GM08714 (cell line): ENCODE results near the gene EXT2.

Experiments
- H3K4me3 ChIP-seq: fragments of 200-500 bp; sonication (Bioruptor generic); 2 replicates; pipeline ENCODE4 v1.5.1; 2014; ENCODE audit warnings: mild to moderate bottlenecking, low read length, inconsistent platforms
- ZNF274 ChIP-seq: IDR thresholded peaks from 2 replicates; pipeline ENCODE4 v1.6.1; 2012; ENCODE audit warnings: mild to moderate bottlenecking, low read depth, low read length

EXT2 gene

GRCh38 chr11:44256673-44257291 is 161.3 kb downstream of the EXT2 start:
- no peak for TF ChIP-seq ZNF274

GRCh38 chr11:44257338-44258189 is 162.1 kb downstream of the EXT2 start:
- no peak for TF ChIP-seq ZNF274
- H3K4me3 ChIP-seq: no peak overlapping the region

More at GRCh38 chr11:44256673-44257291, 161.3 kb downstream of the EXT2 start:
- H3K4me3 ChIP-seq: no peak overlapping the region

DNA sequence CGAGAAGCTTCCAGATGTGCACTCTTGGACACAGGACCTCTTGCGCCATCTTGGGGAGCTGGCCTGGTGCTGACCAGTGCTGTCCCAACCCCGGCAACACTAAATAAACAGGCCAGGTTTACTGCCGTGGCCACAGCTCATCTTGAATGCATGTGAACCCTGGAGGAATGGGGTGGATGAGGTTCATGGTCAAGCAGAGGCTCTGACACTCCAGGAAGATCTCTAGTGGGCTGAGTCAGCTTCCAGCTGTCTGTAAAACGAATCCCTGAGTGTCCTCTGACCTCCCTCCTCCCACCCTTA is 162.7 kb downstream of the EXT2 start:
- TF ChIP-seq ZNF274: no peak

DNA sequence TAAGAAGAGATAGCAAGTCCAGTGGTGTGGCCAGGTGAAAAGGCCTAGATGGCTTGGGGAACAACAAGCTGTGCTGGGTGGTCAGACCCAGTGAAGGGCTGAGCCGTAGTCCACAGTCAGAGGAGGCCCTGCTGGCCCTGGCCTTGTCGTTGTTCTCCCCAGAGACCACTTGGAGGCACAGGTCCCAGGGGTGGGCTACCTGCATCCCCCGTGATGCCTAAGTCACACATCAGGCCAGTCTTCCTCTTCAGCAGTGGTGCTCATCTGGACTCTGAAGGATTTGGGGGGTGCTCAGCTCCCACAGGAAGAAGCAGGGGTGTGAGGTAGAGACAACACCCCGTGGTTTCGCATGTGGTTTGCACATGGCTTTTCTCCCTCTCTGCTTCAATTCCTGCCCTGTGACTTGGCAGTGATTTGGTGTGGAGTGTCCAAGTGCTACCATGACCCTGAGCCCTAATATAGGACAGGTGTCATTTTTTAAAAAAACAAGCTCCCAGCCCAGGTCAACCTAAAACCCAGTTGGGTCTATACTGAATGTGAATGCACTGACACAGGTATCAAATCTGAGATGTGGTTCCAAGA is 163.5 kb downstream of the EXT2 start:
- TF ChIP-seq ZNF274: no peak
- no peak overlapping the region for H3K4me3 ChIP-seq

More for the DNA sequence above, 162.7 kb downstream of the EXT2 start:
- H3K4me3 ChIP-seq: no peak overlapping the region

- H3K4me3 ChIP-seq: no peak overlapping the region
- TF ChIP-seq ZNF274: no peak
Measured at GRCh38 chr11:44260081-44260480, 164.6 kb downstream of the EXT2 start.

- no peak for TF ChIP-seq ZNF274
- no peak overlapping the region for H3K4me3 ChIP-seq
Measured at GRCh38 chr11:44261800-44262591, 166.5 kb downstream of the EXT2 start.

DNA sequence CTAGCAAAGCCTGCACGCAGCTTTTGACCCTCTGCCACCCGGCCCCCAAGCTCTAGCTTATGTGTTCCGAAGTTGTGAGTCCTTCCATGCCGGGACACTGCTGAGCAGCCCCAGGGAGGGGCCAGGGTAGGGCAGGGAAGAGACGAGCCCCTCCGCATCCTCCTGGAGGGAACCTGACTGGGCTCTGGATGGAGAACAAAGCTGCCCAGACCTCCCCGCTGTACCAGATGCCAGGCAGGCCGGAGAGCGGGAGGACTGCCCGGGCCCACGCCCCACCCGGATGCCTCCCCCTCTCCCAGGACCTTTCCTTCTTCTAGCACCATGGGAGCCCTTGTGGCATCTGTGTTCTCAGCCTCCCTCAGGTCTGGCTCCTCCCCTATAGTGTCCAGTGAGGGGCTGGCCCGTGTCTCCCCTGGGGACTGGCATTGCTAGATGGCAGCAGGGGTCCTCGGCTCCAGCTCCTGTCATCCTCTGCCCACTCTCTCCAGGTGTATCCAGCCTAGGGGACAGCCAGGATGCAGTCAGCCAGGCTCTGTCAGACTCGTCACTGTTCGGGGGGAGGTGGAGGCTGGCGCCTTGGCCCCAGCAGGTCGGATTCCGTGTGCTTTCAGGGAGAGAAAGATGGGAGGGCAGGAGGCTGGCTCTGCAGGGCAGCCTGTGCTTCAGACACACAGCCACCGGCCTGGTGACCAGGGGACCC is 168.4 kb downstream of the EXT2 start:
- TF ChIP-seq ZNF274: no peak
- H3K4me3 ChIP-seq: no peak overlapping the region

GRCh38 chr11:44264438-44264749 is 168.9 kb downstream of the EXT2 start:
- H3K4me3 ChIP-seq: no peak overlapping the region
- no peak for TF ChIP-seq ZNF274

GRCh38 chr11:44264761-44265160 is 169.3 kb downstream of the EXT2 start:
- no peak for TF ChIP-seq ZNF274
- no peak overlapping the region for H3K4me3 ChIP-seq

DNA sequence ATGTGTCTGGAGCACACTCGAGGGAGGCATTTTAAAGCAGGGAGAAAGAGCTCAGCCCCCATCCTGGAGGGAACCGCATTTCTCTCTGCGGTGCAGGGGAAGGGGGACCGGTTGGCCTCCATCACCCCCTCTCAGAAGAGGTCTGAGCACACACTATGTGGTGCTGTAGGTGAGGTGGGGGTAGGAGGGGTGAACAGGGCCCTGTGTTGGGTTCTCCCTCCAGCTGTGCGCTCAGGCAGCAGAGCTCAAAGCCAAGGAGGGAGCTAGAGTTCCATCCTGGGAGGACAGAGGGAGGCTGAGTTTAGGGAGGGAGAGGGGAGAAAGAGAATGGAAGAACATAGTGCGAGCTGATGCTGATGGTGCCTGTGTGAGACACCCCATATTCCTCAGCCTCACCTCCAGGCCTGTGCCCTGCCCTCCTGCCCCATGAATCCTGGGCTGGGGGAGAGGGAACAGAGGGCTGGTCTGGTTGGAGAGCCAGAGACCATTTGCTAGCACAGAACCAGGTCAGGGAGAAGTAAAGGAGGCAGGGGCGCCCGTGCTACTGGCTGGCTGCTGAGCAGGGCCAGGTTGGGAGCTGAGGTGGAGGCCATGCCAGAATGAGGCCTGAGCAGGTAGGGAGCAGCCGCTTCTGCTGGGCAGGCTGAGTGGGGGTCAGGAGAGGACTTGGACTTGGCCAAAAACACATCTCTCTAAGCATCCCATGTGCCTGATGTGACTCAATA is 170.7 kb downstream of the EXT2 start:
- no peak overlapping the region for H3K4me3 ChIP-seq
- TF ChIP-seq ZNF274: no peak

DNA sequence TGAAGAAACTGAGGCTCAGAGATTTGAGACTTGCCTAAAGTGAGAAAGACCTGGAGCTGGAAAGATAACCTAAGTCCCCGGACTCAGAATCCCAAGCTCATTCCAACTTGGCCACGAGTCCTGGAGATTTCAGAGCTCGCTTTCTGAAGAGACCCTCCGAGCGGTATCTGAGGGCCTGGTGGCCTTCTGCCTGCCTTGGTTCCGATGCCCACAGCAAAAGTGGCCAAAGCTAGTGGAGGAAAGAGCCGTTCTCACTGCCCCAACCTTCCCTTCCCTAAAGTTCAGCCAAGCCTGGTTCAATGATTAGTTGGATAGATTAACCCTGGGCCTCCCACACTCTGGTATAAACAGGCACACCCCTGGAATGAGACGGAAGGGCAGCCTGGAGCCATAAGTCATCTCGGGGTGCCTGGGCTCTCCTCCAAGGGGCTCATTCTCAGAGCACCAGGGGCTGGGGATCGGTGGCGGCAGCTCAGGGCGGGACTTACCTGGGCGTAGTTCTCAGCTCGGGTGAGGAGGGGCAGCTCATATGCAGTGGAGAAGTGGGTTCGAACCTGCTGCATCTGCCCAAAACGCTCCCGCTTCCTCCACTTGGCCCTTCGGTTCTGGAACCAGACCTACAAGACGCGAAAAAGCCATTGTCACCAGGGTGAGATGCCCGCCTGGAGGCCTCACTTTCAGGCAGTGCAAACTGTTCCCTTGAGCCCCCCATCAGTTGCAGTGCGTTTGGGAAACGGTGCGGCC is 171.7 kb downstream of the EXT2 start:
- no peak overlapping the region for H3K4me3 ChIP-seq
- TF ChIP-seq ZNF274: no peak

DNA sequence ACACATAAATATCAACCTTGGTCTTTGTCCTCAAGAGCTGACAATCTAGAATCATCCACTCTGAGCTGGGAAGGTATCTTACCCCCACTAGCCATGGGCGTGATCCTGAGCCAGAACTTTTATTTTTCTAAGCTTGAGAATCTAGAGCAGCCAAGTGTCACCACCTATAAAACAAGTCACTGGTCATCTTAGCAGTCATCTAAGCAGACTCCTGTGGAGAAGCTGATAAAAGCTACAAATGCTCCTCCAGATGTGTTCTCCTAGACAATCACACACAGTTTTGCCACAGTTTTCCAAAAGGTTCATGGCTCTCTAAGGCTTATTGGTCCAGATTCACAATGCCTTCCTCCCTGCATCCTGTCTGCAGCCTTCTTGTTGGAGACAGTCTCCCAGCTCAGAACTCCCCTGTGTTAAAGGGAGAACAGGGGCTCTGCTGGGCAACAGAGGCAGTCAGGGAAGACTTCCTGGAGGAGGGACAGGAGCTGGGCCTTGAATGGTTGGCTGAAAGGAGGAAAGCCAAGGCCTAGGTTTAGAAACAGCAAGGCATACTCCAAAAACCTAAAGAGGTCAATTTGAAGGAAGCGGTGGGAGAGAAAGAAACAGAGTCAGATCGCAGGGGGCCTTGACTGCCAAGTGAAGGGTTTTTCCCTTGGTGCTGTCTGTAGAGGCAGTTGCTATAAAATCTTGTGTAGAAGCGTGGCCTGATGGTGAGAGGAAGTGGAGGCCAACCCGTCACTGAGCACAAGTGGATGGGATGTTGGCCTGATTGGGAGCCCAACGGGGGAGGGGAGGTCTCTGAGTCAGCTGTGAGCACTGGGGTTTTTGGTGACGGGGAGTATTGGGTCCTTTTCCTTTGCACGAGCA is 172.5 kb downstream of the EXT2 start:
- no peak for TF ChIP-seq ZNF274
- no peak overlapping the region for H3K4me3 ChIP-seq
